ENCODE data around the gene FAM13C.

Gene FAM13C

DNA sequence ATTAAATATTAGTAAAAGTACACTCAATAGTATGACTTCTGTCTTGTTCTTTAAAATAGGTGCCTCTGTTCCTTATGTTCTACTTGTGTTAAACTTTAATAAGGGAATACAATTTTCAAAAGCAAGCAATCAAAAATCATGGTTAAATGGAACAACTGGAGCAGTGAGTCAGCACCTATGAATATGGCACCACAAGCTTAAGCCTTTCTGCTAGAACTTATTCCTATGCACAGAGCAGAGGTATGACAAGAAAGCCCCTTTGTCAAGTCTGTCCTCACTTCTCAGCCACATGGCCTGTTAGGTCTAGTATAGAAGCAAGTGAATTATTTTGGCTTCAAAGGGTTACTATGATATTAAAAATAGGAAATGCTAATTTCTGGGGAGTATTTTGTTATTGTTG lies 29.8 kb downstream of the FAM13C start:
- Histone ChIP-seq H3K4me3 (ENCODE audit: low read length) (no peak overlapping the region), H3K9me3 (replicated peaks; ENCODE audit: insufficient read depth, low read length) (no peaks in the 10 kb centered on the region), H3K9me2 (replicated peaks; ENCODE audit: insufficient read depth, low read length) (no peaks in the 10 kb centered on the region), H3K4me1 (ENCODE audit: low read length) (no peaks in the 10 kb centered on the region), H3K36me3 (replicated peaks; ENCODE audit: insufficient read depth, low read length) (no peaks in the 10 kb centered on the region), H3K27ac (ENCODE audit: low read length) (no peak overlapping the region), H4K20me1 (ENCODE audit: insufficient read depth, low read length) (no peaks in the 10 kb centered on the region), H3F3A (ENCODE audit: insufficient read depth, low read length) (no peaks in the 10 kb centered on the region), H3K27me3 (replicated peaks; ENCODE audit: insufficient read depth, low read length) (no peaks in the 10 kb centered on the region), H3K79me2 (ENCODE audit: low read length) (no peaks in the 10 kb centered on the region), H3K9ac (ENCODE audit: low read length) (no peak overlapping the region), H2AFZ (ENCODE audit: low read length) (no peak overlapping the region), H3K4me2 (ENCODE audit: low read depth, low read length) (no peak overlapping the region)
- DNase-seq = no peak
- no peak for TF ChIP-seq CTCF (IDR thresholded peaks at IDR 0.05; ENCODE audit: low read length)
- no peak for TF ChIP-seq EZH2phosphoT487 (IDR thresholded peaks at IDR 0.05; ENCODE audit: low read length)
- no peak for TF ChIP-seq EZH2 (optimal IDR thresholded peaks at IDR 0.05; ENCODE audit: low read depth, low read length)

DNA sequence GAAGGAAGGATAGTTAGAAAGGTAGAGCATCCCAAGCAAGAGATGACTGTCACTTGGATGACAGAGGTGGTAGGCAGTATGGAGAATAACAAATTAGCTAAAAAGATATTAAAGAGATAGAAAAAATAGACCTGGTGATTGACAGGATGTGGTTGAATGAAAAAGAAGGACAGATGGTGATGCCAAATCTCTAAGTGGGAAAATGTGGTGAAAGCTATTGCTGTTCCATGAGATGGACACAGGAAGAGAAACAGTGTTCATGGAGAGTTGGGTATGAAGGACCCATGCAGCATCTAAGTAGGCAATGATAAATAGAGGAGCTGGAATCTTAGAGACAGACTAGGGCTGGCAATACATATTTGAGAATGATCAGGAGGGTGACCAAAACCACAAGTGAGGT lies 30.7 kb downstream of the FAM13C start:
- Histone ChIP-seq H3F3A (ENCODE audit: insufficient read depth, low read length) (no peaks in the 10 kb centered on the region), H3K27ac (ENCODE audit: low read length) (no peak overlapping the region), H3K36me3 (replicated peaks; ENCODE audit: insufficient read depth, low read length) (no peaks in the 10 kb centered on the region), H4K20me1 (ENCODE audit: insufficient read depth, low read length) (no peaks in the 10 kb centered on the region), H3K4me3 (ENCODE audit: low read length) (no peak overlapping the region), H2AFZ (ENCODE audit: low read length) (no peak overlapping the region), H3K4me2 (ENCODE audit: low read depth, low read length) (no peak overlapping the region), H3K9me2 (replicated peaks; ENCODE audit: insufficient read depth, low read length) (no peaks in the 10 kb centered on the region), H3K9me3 (replicated peaks; ENCODE audit: insufficient read depth, low read length) (no peaks in the 10 kb centered on the region), H3K4me1 (ENCODE audit: low read length) (no peaks in the 10 kb centered on the region), H3K9ac (ENCODE audit: low read length) (no peak overlapping the region), H3K27me3 (replicated peaks; ENCODE audit: insufficient read depth, low read length) (no peaks in the 10 kb centered on the region), H3K79me2 (ENCODE audit: low read length) (no peaks in the 10 kb centered on the region)
- no peak for DNase-seq
- TF ChIP-seq EZH2 (optimal IDR thresholded peaks at IDR 0.05; ENCODE audit: low read depth, low read length) (no peak), CTCF (IDR thresholded peaks at IDR 0.05; ENCODE audit: low read length) (no peak)

GRCh38 chr10:59325116-59325515 lies 37.2 kb downstream of the FAM13C start:
- H3K9ac ChIP-seq (ENCODE audit: low read length) = no peak overlapping the region
- no peaks in the 10 kb centered on the region for H3K27me3 ChIP-seq (replicated peaks; ENCODE audit: insufficient read depth, low read length)
- no peaks in the 10 kb centered on the region for H3F3A ChIP-seq (ENCODE audit: insufficient read depth, low read length)
- H3K9me3 ChIP-seq (replicated peaks; ENCODE audit: insufficient read depth, low read length) = no peaks in the 10 kb centered on the region
- no peak for TF ChIP-seq EZH2 (optimal IDR thresholded peaks at IDR 0.05; ENCODE audit: low read depth, low read length)
- no peak for TF ChIP-seq EZH2phosphoT487 (IDR thresholded peaks at IDR 0.05; ENCODE audit: low read length)
- TF ChIP-seq CTCF (IDR thresholded peaks at IDR 0.05; ENCODE audit: low read length) = no peak
- H2AFZ ChIP-seq (ENCODE audit: low read length) = no peak overlapping the region
- H3K4me1 ChIP-seq (ENCODE audit: low read length) = no peaks in the 10 kb centered on the region
- no peaks in the 10 kb centered on the region for H3K79me2 ChIP-seq (ENCODE audit: low read length)
- no peak overlapping the region for H3K4me2 ChIP-seq (ENCODE audit: low read depth, low read length)
- no peak overlapping the region for H3K27ac ChIP-seq (ENCODE audit: low read length)
- H3K4me3 ChIP-seq (ENCODE audit: low read length) = no peak overlapping the region
- H3K9me2 ChIP-seq (replicated peaks; ENCODE audit: insufficient read depth, low read length) = no peaks in the 10 kb centered on the region
- H4K20me1 ChIP-seq (ENCODE audit: insufficient read depth, low read length) = no peaks in the 10 kb centered on the region
- no peak for DNase-seq
- H3K36me3 ChIP-seq (replicated peaks; ENCODE audit: insufficient read depth, low read length) = no peaks in the 10 kb centered on the region

Data from MM.1S (cell line).